Esophagus muscularis mucosa (tissue), 4 donors: ENCODE measurements around the gene PMF1. TPM values are rescaled to one million over a fixed set of nuclear protein-coding genes. Genes with fewer than 3 reads are reported as not detected.

Source experiments
- DNase-seq: peaks from one replicate; pipeline ENCODE4 v3.0.0-alpha.2; 2017; ENCODE audit errors: extremely low spot score
- H3K27ac ChIP-seq, 4 donors: fragments of 200-600 bp; sonication (generic); replicated peaks in 1 of 4; 1 replicate in 3 of 4; 2 replicates in 1 of 4; pipeline ENCODE4 v1.5.1; 2016 to 2019; ENCODE audit warnings: mild to moderate bottlenecking in 1 of 4
- H3K27me3 ChIP-seq, 4 donors: fragments of 200-600 bp; sonication (generic); one replicate each; pipeline versions ENCODE4 v1.5.1 to v1.6.0; 2016 to 2019
- H3K36me3 ChIP-seq, 4 donors: fragments of 200-600 bp; sonication (generic); one replicate each; pipeline ENCODE4 v1.5.1; 2016 to 2019
- H3K4me1 ChIP-seq, 4 donors: fragments of 200-600 bp; sonication (generic); one replicate each; pipeline ENCODE4 v1.5.1; 2016 to 2019
- H3K4me3 ChIP-seq, 4 donors: fragments of 200-600 bp; sonication (generic); 1 replicate in 2 of 4; 2 replicates in 2 of 4; pipeline ENCODE4 v1.5.1; 2016 to 2019; ENCODE audit warnings: mild to moderate bottlenecking in 4 of 4, moderate library complexity in 1 of 4
- H3K9me3 ChIP-seq, 4 donors: fragments of 200-600 bp; sonication (generic); 1 replicate in 3 of 4; 2 replicates in 1 of 4; pipeline ENCODE4 v1.5.1; 2016 to 2019
- CTCF ChIP-seq, 3 experiments: fragments of 200-600 bp in 2 of 3; fragments of 450-650 bp in 1 of 3; sonication (generic) in 2 of 3; IDR thresholded peaks; one replicate each; pipeline ENCODE4 v1.5.1; 2017 to 2019; ENCODE audit warnings: antibody characterized with exemption in 3 of 3, mild to moderate bottlenecking in 2 of 3, moderate library complexity in 1 of 3
- EP300 ChIP-seq: sonication (generic); formaldehyde crosslinking; IDR thresholded peaks from one replicate; pipeline ENCODE4 v1.6.1; 2017; ENCODE audit warnings: antibody characterized with exemption
- POLR2A ChIP-seq: fragments of 450-650 bp; IDR thresholded peaks from one replicate; pipeline ENCODE4 v1.6.1; 2017; ENCODE audit warnings: antibody characterized with exemption, moderate library complexity, mild to moderate bottlenecking, low read depth
- POLR2AphosphoS5 ChIP-seq, 2 donors: sonication (generic); formaldehyde crosslinking; IDR thresholded peaks; one replicate each; pipeline ENCODE4 v1.6.1; 2017; ENCODE audit warnings: antibody characterized with exemption in 2 of 2
- WGBS: methylation state at CpG from one replicate; pipeline ENCODE4 v1.1.5; 2018; 5-methylcytosine and 5-hydroxymethylcytosine counted together
- intact Hi-C: fragments of 100-400 bp; cut with DNase I; formaldehyde crosslinking; loops from one replicate; pipeline ENCODE4 v1.15.1; 2023
- total RNA-seq, 4 donors: library from RNA; depleted of rRNA; stranded (reverse); fragments of >200 nt; gene quantifications; one replicate each; pipeline versions ENCODE4 v1.1.0 to v1.2.1, GENCODE V29; 2016

The PMF1 gene
- 10 to 100 TPM; 45.0 to 60.4 (median 50.2) TPM for total RNA-seq

DNA sequence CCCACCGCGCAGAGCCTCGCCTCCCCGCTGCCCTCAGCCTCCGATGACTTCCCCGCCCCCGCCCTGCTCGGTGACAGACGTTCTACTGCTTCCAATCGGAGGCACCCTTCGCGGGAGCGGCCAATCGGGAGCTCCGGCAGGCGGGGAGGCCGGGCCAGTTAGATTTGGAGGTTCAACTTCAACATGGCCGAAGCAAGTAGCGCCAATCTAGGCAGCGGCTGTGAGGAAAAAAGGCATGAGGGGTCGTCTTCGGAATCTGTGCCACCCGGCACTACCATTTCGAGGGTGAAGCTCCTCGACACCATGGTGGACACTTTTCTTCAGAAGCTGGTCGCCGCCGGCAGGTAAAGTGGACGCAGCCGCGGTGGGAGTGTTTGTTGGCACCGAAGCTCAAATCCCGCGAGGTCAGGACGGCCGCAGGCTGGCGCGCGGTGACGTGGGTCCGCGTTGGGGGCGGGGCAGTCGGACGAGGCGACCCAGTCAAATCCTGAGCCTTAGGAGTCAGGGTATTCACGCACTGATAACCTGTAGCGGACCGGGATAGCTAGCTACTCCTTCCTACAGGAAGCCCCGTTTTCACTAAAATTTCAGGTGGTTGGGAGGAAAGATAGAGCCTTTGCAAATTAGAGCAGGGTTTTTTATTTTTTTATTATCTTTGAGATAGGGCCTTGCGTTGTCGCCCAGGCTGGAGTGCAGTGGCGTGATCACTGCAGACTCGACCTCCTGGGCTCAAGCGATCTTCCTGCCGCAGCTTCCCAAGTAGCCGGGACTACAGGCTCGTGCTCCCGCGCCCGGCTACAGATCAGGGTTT, at the start of gene PMF1:
Gene PMF1 (plus strand): TSS at position 175 of the 811 bp plus-strand sequence. CDS start 9 bp downstream, at position 184.
- peaks cover 7 to 49% (median 40%) of the 10 kb centered on the region in 4 donors for H3K36me3 ChIP-seq

GRCh38 chr1:156163712-156164111, 49.1 kb upstream of the PMF1 start:
- intact Hi-C loops = no loop called here
- Histone ChIP-seq H3K9me3 (no peaks in the 10 kb centered on the region), H3K27ac (no peak overlapping the region), H3K27me3 (no peaks in the 10 kb centered on the region), H3K4me3 (no peak overlapping the region), H3K36me3 (no peaks in the 10 kb centered on the region), H3K4me1 (peaks cover 20 to 28% (median 24%) of the 10 kb centered on the region in 4 donors)
- DNase-seq = no peak
- 100% methylated on average over 1 of the region's 1 CpG for WGBS
- TF ChIP-seq POLR2AphosphoS5 (IDR thresholded peaks at IDR 0.05) (no peak), CTCF (IDR thresholded peaks at IDR 0.05) (no peak), EP300 (no peak), POLR2A (no peak)

More for the DNA sequence above, at the start of gene PMF1:
- peak within 1 kb of the TSS; percentile 88 to 92 (median 90) for H3K27ac ChIP-seq
- H3K27me3 ChIP-seq = no peaks in the 10 kb centered on the region
- peaks cover 22 to 45% (median 40%) of the 10 kb centered on the region in 4 donors for H3K4me1 ChIP-seq
- under 1% methylated on average over 30 of the region's 61 CpGs for WGBS
- no peaks in the 10 kb centered on the region for H3K9me3 ChIP-seq
- TF ChIP-seq POLR2A = no peak
- TF ChIP-seq POLR2AphosphoS5 (IDR thresholded peaks at IDR 0.05) = peak; percentile 76 to 87
- intact Hi-C loops = loop anchor here (5.0 kb wide), 1 partner anchor 116 kb away; no protein-coding TSS in a partner anchor
- peak within 1 kb of the TSS; percentile 63 to 79 (median 64) for H3K4me3 ChIP-seq
- peak; percentile 99 for DNase-seq

- Histone ChIP-seq H3K27me3 (no peaks in the 10 kb centered on the region), H3K4me3 (no peak overlapping the region), H3K27ac (no peak overlapping the region), H3K9me3 (no peaks in the 10 kb centered on the region), H3K4me1 (peaks cover 20 to 28% (median 24%) of the 10 kb centered on the region in 4 donors), H3K36me3 (no peaks in the 10 kb centered on the region)
- TF ChIP-seq EP300 = no peak
- no peak for TF ChIP-seq POLR2A
- TF ChIP-seq POLR2AphosphoS5 (IDR thresholded peaks at IDR 0.05) = no peak
- TF ChIP-seq CTCF (IDR thresholded peaks at IDR 0.05) = no peak
- 86% methylated on average over 6 of the region's 6 CpGs for WGBS
- intact Hi-C loops = no loop called here
- no peak for DNase-seq
These were observed 48.5 kb upstream of the PMF1 start for GRCh38 chr1:156164125-156164831.

GRCh38 chr1:156165083-156165482, 47.7 kb upstream of the PMF1 start:
- TF ChIP-seq POLR2A (no peak), CTCF (IDR thresholded peaks at IDR 0.05) (no peak), POLR2AphosphoS5 (IDR thresholded peaks at IDR 0.05) (no peak), EP300 (no peak)
- no peaks in the 10 kb centered on the region for H3K27me3 ChIP-seq
- intact Hi-C loops = no loop called here
- H3K9me3 ChIP-seq = no peaks in the 10 kb centered on the region
- H3K4me1 ChIP-seq = peaks cover 20 to 26% (median 22%) of the 10 kb centered on the region in 4 donors
- DNase-seq = no peak
- WGBS = 53% methylated on average over 2 of the region's 2 CpGs
- H3K36me3 ChIP-seq = no peaks in the 10 kb centered on the region
- no peak overlapping the region for H3K27ac ChIP-seq
- H3K4me3 ChIP-seq = no peak overlapping the region

- no peak for TF ChIP-seq EP300
- no peak for TF ChIP-seq CTCF (IDR thresholded peaks at IDR 0.05)
- TF ChIP-seq POLR2AphosphoS5 (IDR thresholded peaks at IDR 0.05) = no peak
- no peak for TF ChIP-seq POLR2A
- no peaks in the 10 kb centered on the region for H3K27me3 ChIP-seq
- no peak for DNase-seq
- H3K9me3 ChIP-seq = no peaks in the 10 kb centered on the region
- H3K4me3 ChIP-seq = no peak overlapping the region
- intact Hi-C loops = no loop called here
- no peak overlapping the region for H3K27ac ChIP-seq
- 78% methylated on average over 5 of the region's 5 CpGs for WGBS
- H3K36me3 ChIP-seq = no peaks in the 10 kb centered on the region
- H3K4me1 ChIP-seq = peaks cover 0 to 6% (median under 1%) of the 10 kb centered on the region in 4 donors
These were observed 45.3 kb upstream of the PMF1 start for GRCh38 chr1:156167536-156167935.
